ENCODE results near the gene RPL14. TPM values are rescaled to one million over a fixed set of nuclear protein-coding genes. Genes with fewer than 3 reads are reported as not detected.

RPL14 gene
- 943 and 1,275 TPM in 2 replicates for total RNA-seq (2014; rRNA removed; shearing (Covaris generic))
- total RNA-seq (2022) = 2,858 and 3,153 TPM in 2 replicates
- percentile 98 among the genes with signal in this experiment for Bru-seq, nascent RNA
- BruChase-seq, experiment 1, labeled RNA remaining after a 6-hour chase = percentile 99 among the genes with signal in this experiment
- percentile 98 among the genes with signal in this experiment for BruChase-seq, experiment 2, labeled RNA remaining after a 2-hour chase
- long read RNA-seq, full-length matches to known transcripts = 245 of 264 reads
- long read RNA-seq, partial matches to known transcripts = 14 of 264 reads
- long read RNA-seq, other reads (novel, unspliced or antisense) = 5 of 264 reads

DNA sequence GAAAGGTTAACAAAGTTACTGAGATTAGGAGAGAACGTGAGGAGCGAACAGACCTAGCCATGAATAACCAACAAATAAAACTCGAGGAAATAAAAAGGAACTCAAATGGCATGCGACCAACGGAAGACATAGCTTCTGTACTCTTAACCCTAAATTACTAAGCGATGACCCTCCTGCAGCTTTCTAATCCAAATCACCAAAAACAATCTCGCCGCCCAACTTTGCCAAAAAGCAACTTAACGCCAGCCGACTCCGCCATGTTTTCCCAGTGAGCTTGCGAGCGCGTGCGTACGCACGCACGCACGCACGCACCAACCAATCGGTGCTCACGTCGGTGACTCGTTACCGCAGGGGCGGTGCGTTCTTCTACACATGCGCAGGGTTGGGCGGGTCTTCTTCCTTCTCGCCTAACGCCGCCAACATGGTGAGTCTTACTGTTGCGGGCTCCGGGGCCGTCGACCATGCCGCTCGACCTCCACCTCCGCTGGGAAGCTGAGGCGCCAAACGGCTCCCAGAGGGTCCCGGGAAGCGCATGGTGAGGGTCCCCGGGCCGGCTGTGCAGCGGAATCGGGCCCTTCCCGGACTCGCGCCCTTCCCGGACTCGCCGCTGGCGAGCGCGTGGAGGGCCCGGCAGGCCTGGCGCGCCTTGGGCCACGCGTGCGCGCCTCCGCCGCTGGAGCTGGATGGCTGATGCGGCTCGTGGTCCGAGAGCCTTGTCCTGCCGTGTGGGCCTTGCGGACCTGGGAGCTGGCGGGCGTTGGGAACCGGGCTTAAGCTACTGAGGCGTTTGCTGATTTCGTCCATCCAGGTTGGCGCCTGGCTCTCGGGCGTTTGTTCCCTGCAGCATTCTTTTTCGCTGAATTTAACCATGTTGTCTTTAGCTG lies at the start of gene RPL14:
Gene RPL14, plus strand, starts transcription at position 400 of the 884 bp plus-strand sequence. Its CDS starts 133 bp downstream, at position 533.
- H3K9me2 ChIP-seq (ENCODE audit: insufficient read depth, low read length) = no peaks in the 10 kb centered on the region

DNA sequence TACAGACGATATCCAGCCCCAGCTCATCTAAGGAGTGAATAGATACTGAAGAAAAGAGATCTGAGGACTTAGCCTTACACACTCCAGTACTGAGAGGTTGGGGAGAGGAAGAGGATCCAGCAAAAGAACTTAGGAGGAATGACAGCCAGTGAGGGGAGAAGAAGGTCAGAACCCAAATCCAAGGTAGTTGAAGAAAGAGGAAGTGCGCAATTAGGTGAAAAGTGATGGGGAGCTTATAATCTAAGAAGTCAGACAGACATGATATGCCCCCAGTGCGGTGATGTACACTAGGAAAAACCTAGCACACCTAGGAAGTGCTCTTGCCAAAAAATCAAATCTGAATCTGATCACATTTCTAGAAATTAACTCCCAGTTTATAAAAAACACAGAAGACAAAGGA lies 49.5 kb upstream of the RPL14 start:
- no peak for DNase-seq (ENCODE audit: low spot score)
- Histone ChIP-seq H3K4me2 (ENCODE audit: low read length) (no peak overlapping the region), H4K20me1 (ENCODE audit: insufficient read depth, low read length) (no peaks in the 10 kb centered on the region), H2AFZ (ENCODE audit: low read length) (no peak overlapping the region), H3K9me3 (ENCODE audit: low read length) (no peaks in the 10 kb centered on the region), H3K27ac (ENCODE audit: low read depth, low read length, poor library complexity, severe bottlenecking) (no peak overlapping the region), H3K4me3 (ENCODE audit: low read depth, low read length, poor library complexity, severe bottlenecking) (no peak overlapping the region), H3K9me2 (ENCODE audit: insufficient read depth, low read length) (no peaks in the 10 kb centered on the region), H3K79me2 (ENCODE audit: insufficient read depth, low read depth, low read length) (no peaks in the 10 kb centered on the region), H3K36me3 (ENCODE audit: insufficient read depth, low read length) (no peaks in the 10 kb centered on the region), H3K4me1 (ENCODE audit: insufficient read depth, low read length, poor library complexity, severe bottlenecking) (no peaks in the 10 kb centered on the region)
- TF ChIP-seq, protein P1, sequence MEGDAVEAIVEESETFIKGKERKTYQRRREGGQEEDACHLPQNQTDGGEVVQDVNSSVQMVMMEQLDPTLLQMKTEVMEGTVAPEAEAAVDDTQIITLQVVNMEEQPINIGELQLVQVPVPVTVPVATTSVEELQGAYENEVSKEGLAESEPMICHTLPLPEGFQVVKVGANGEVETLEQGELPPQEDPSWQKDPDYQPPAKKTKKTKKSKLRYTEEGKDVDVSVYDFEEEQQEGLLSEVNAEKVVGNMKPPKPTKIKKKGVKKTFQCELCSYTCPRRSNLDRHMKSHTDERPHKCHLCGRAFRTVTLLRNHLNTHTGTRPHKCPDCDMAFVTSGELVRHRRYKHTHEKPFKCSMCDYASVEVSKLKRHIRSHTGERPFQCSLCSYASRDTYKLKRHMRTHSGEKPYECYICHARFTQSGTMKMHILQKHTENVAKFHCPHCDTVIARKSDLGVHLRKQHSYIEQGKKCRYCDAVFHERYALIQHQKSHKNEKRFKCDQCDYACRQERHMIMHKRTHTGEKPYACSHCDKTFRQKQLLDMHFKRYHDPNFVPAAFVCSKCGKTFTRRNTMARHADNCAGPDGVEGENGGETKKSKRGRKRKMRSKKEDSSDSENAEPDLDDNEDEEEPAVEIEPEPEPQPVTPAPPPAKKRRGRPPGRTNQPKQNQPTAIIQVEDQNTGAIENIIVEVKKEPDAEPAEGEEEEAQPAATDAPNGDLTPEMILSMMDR (conservative IDR thresholded peaks at IDR 0.05; ENCODE audit: low read length) = no peak
- TF ChIP-seq EZH2phosphoT487 (IDR thresholded peaks at IDR 0.05; ENCODE audit: borderline replicate concordance, low read depth, low read length) = no peak
- intact Hi-C loops (cut with micrococcal nuclease; ENCODE audit: unreplicated experiment) = no loop called here
- ChIA-PET CTCF (ENCODE audit: unreplicated experiment) (no interaction called here), POLR2A (interaction anchor here (0.5 to 0.9 kb wide), 4 partner anchors 76 to 1013 kb away, joined by 3 to 5 read pairs (median 3); no protein-coding TSS in a partner anchor)
- BruUV-seq (replicated peaks) = no TSS peak

More for the DNA sequence above, at the start of gene RPL14:
- BruUV-seq (replicated peaks) = no TSS peak
- no peaks in the 10 kb centered on the region for H3K9me3 ChIP-seq (ENCODE audit: low read length)
- ChIA-PET CTCF (ENCODE audit: unreplicated experiment) (no interaction called here), POLR2A (interaction anchor here (1.0 to 1.6 kb wide), 7 partner anchors 8 to 261 kb away, joined by 3 to 6 read pairs (median 4); partner anchors contain the start of genes ZNF619 and ZNF621)
- no peak for TF ChIP-seq EZH2phosphoT487 (IDR thresholded peaks at IDR 0.05; ENCODE audit: borderline replicate concordance, low read depth, low read length)
- TF ChIP-seq, protein P1 (conservative IDR thresholded peaks at IDR 0.05; ENCODE audit: low read length) = no peak
- H2AFZ ChIP-seq (ENCODE audit: low read length) = peak within 1 kb of the TSS; percentile 82; the same call in 1 of the 2 replicates
- H3K4me2 ChIP-seq (ENCODE audit: low read length) = peak within 1 kb of the TSS; percentile 80
- peak within 1 kb of the TSS; percentile 80 for H3K27ac ChIP-seq (ENCODE audit: low read depth, low read length, poor library complexity, severe bottlenecking)
- H3K4me3 ChIP-seq (ENCODE audit: low read depth, low read length, poor library complexity, severe bottlenecking) = peak within 1 kb of the TSS; percentile 98
- peaks cover 48% of the 10 kb centered on the region for H3K79me2 ChIP-seq (ENCODE audit: insufficient read depth, low read depth, low read length)
- peaks cover 49% of the 10 kb centered on the region for H3K36me3 ChIP-seq (ENCODE audit: insufficient read depth, low read length)
- DNase-seq (ENCODE audit: low spot score) = peak; percentile 96
- H3K4me1 ChIP-seq (ENCODE audit: insufficient read depth, low read length, poor library complexity, severe bottlenecking) = peaks cover 42% of the 10 kb centered on the region
- intact Hi-C loops (cut with micrococcal nuclease; ENCODE audit: unreplicated experiment) = loop anchor here (2.0 to 10.0 kb wide), 3 partner anchors 260 to 1508 kb away; partner anchors contain the start of genes CTNNB1 and ULK4
- peaks cover 23% of the 10 kb centered on the region for H4K20me1 ChIP-seq (ENCODE audit: insufficient read depth, low read length)

Measured in OCI-LY7 (cell line).